ENCODE data around the gene PSMD14. TPM values are rescaled to one million over a fixed set of nuclear protein-coding genes. Genes with fewer than 3 reads are reported as not detected.
A peak's percentile ranks its signal among the peaks of the same experiment; 100 is the strongest.
"Not testable (repeated sequence)": the region's sequence is repeated elsewhere in the genome, so short reads cannot be mapped to it uniquely, and the experiment has no call there.

The PSMD14 gene
- total and polyA plus RNA-seq, 3 experiments from 2014 or later = 53.8 to 106 (median 100) TPM

DNA sequence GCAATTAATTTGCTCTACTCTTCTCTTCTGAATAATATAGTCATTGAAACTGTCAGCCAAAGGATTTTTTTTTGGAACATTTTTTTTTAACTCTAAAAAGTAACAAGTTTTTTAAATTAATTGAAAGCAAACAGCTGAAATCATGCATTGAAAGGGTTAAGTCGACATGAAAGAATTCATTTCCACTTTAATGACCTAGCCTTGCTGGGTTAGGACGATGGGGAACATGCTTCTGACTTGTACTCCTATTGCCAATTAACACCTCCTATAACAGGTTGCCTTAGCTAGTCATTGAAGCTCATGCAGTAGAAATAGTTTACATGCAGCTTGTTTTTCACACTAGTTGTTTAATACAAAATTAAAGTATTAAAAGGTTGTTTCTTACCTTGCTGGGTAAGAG, 47.8 kb downstream of the PSMD14 start:
- no peak overlapping the region for H3K4me3 Mint-ChIP-seq
- H3K27ac Mint-ChIP-seq = no peak overlapping the region

DNA sequence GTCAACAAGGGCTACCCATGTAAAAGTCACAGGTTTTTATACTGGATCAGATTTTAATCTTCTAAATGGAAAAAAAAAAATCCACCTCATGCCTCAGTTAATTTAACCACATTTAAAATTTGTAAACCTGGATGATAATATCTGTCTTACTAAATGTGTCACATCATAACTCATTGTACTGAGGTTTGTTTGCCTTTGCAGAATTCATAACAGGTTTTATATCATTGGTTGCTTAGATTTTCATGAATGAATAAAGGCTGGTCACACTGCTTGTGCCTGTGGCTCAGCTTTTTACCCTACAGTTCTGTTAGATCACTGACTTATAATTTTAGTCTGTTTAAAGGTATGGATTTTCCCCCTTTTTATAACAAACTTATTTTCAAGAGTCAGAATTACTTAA, 48.9 kb downstream of the PSMD14 start:
- H3K4me1 Mint-ChIP-seq = peaks cover 21 to 42% (median 35%) of the 10 kb centered on the region in 3 donors
- POLR2A ChIA-PET = no interaction called here
- no peak overlapping the region for H3K4me3 Mint-ChIP-seq
- Histone ChIP-seq H3K9me3 (ENCODE audit: low read length) (no peaks in the 10 kb centered on the region), H3K4me1 (ENCODE audit: insufficient read depth, low read length) (no peaks in the 10 kb centered on the region), H3K4me3 (ENCODE audit: low read length) (no peak overlapping the region), H3K36me3 (ENCODE audit: insufficient read depth, low read length) (no peaks in the 10 kb centered on the region), H3K27me3 (ENCODE audit: insufficient read depth, low read length, poor library complexity, severe bottlenecking) (no peaks in the 10 kb centered on the region), H3K27ac (ENCODE audit: low read depth, low read length) (no peak overlapping the region)
- H3K27ac Mint-ChIP-seq = no peak overlapping the region
- DNase-seq = no peak
- CTCF ChIA-PET = no interaction called here
- peaks cover 2 to 10% (median 6%) of the 10 kb centered on the region in 5 donors for H3K9me3 Mint-ChIP-seq
- no peaks in the 10 kb centered on the region for H3K27me3 Mint-ChIP-seq
- H3K36me3 Mint-ChIP-seq = peaks cover 5 to 18% (median 15%) of the 10 kb centered on the region in 3 donors

More for the DNA sequence above, 47.8 kb downstream of the PSMD14 start:
- no peaks in the 10 kb centered on the region for H3K27me3 Mint-ChIP-seq
- Histone ChIP-seq H3K27me3 (ENCODE audit: insufficient read depth, low read length, poor library complexity, severe bottlenecking) (no peaks in the 10 kb centered on the region), H3K36me3 (ENCODE audit: insufficient read depth, low read length) (no peaks in the 10 kb centered on the region), H3K9me3 (ENCODE audit: low read length) (no peaks in the 10 kb centered on the region), H3K4me1 (ENCODE audit: insufficient read depth, low read length) (no peaks in the 10 kb centered on the region), H3K27ac (ENCODE audit: low read depth, low read length) (no peak overlapping the region), H3K4me3 (ENCODE audit: low read length) (no peak overlapping the region)
- ChIA-PET CTCF (no interaction called here), POLR2A (no interaction called here)
- peaks cover 3 to 10% (median 9%) of the 10 kb centered on the region in 3 donors for H3K36me3 Mint-ChIP-seq
- peaks cover 0 to 4% (median 0%) of the 10 kb centered on the region in 5 donors for H3K9me3 Mint-ChIP-seq
- peaks cover 24 to 44% (median 43%) of the 10 kb centered on the region in 3 donors for H3K4me1 Mint-ChIP-seq
- no peak for DNase-seq

- Mint-ChIP-seq H3K27ac (peak overlapping the region in 1 of 8 donors; percentile 54), H3K4me1 (peaks cover 14 to 27% (median 21%) of the 10 kb centered on the region in 3 donors), H3K9me3 (peaks cover 6 to 18% (median 16%) of the 10 kb centered on the region in 5 donors), H3K36me3 (peaks cover 11 to 32% (median 19%) of the 10 kb centered on the region in 3 donors), H3K27me3 (no peaks in the 10 kb centered on the region), H3K4me3 (no peak overlapping the region)
- no peak for DNase-seq
- Histone ChIP-seq H3K27ac (ENCODE audit: low read depth, low read length) (no peak overlapping the region), H3K4me3 (ENCODE audit: low read length) (no peak overlapping the region), H3K36me3 (ENCODE audit: insufficient read depth, low read length) (no peaks in the 10 kb centered on the region), H3K27me3 (ENCODE audit: insufficient read depth, low read length, poor library complexity, severe bottlenecking) (no peaks in the 10 kb centered on the region), H3K9me3 (ENCODE audit: low read length) (no peaks in the 10 kb centered on the region), H3K4me1 (ENCODE audit: insufficient read depth, low read length) (no peaks in the 10 kb centered on the region)
- POLR2A ChIA-PET = no interaction called here
- CTCF ChIA-PET = no interaction called here
These were observed 50.6 kb downstream of the PSMD14 start for GRCh38 chr2:161358838-161359237.

GRCh38 chr2:161360095-161360654, 52.0 kb downstream of the PSMD14 start:
- peaks cover 11 to 36% (median 19%) of the 10 kb centered on the region in 3 donors for H3K36me3 Mint-ChIP-seq
- H3K27ac Mint-ChIP-seq; H3K4me3 ChIP-seq (ENCODE audit: low read length); H3K9me3 ChIP-seq (ENCODE audit: low read length); H3K4me1 ChIP-seq (ENCODE audit: insufficient read depth, low read length); DNase-seq; H3K36me3 ChIP-seq (ENCODE audit: insufficient read depth, low read length); H3K27ac ChIP-seq (ENCODE audit: low read depth, low read length); H3K4me3 Mint-ChIP-seq; H3K27me3 Mint-ChIP-seq; CTCF ChIA-PET; H3K27me3 ChIP-seq (ENCODE audit: insufficient read depth, low read length, poor library complexity, severe bottlenecking): not testable (repeated sequence)
- POLR2A ChIA-PET = interaction anchor here (0.6 kb wide), 1 partner anchor 178 kb away, joined by 4 read pairs; no protein-coding TSS in a partner anchor
- H3K4me1 Mint-ChIP-seq = peaks cover 12 to 18% (median 15%) of the 10 kb centered on the region in 3 donors
- H3K9me3 Mint-ChIP-seq = peaks cover 6 to 18% (median 16%) of the 10 kb centered on the region in 5 donors

GRCh38 chr2:161362568-161363166, 54.4 kb downstream of the PSMD14 start:
- Mint-ChIP-seq H3K27me3 (no peaks in the 10 kb centered on the region), H3K4me3 (no peak overlapping the region), H3K4me1 (peaks cover 8 to 15% (median 11%) of the 10 kb centered on the region in 3 donors), H3K27ac (no peak overlapping the region), H3K36me3 (peaks cover 11 to 40% (median 28%) of the 10 kb centered on the region in 3 donors), H3K9me3 (peaks cover 6 to 18% (median 16%) of the 10 kb centered on the region in 5 donors)
- no peak overlapping the region for H3K4me3 ChIP-seq (ENCODE audit: low read length)
- no peaks in the 10 kb centered on the region for H3K4me1 ChIP-seq (ENCODE audit: insufficient read depth, low read length)
- CTCF ChIA-PET = no interaction called here
- no peak overlapping the region for H3K27ac ChIP-seq (ENCODE audit: low read depth, low read length)
- no peak for DNase-seq
- H3K9me3 ChIP-seq (ENCODE audit: low read length) = no peaks in the 10 kb centered on the region
- no peaks in the 10 kb centered on the region for H3K27me3 ChIP-seq (ENCODE audit: insufficient read depth, low read length, poor library complexity, severe bottlenecking)
- POLR2A ChIA-PET = no interaction called here
- H3K36me3 ChIP-seq (ENCODE audit: insufficient read depth, low read length) = no peaks in the 10 kb centered on the region

DNA sequence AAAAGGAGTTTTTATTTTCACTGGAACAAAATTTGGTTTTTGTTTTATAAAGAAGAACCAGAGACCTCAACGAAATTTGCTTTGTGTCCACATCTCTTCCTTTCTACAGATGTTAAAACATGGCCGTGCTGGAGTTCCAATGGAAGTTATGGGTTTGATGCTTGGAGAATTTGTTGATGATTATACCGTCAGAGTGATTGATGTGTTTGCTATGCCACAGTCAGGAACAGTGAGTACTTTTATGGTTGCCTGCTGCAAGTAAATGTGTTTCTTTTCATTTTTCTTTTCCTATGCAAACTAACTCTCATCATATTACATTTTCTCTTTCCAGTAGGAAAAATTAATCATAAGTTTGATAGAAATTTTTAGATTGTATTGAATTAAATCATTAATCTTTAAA, 59.5 kb downstream of the PSMD14 start:
- POLR2A ChIA-PET = no interaction called here

DNA sequence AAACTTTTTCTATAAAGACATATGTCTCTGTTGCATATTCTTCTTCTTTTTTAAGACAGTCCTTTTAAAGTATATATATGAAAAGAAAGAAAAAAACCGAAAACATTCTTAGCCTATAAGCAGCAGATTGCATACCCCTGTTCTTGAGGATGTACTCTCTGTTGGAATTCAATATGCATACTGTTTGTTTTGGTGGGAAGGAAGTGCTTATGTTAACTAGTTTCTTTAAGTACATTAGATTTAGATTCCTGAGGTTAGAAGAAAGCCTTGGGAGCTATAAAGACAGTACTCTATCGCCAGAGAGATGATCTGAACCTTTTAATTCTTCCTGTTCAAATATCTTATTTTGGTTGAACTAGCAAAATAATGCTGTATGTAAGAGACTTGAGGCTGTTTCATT, 61.1 kb downstream of the PSMD14 start:
- Mint-ChIP-seq H3K9me3 (no peaks in the 10 kb centered on the region), H3K27me3 (no peaks in the 10 kb centered on the region), H3K27ac (no peak overlapping the region), H3K4me3 (no peak overlapping the region), H3K4me1 (peaks cover 5 to 10% (median 10%) of the 10 kb centered on the region in 3 donors), H3K36me3 (peaks cover 17 to 44% (median 20%) of the 10 kb centered on the region in 3 donors)
- H3K9me3 ChIP-seq (ENCODE audit: low read length) = no peaks in the 10 kb centered on the region
- no peak overlapping the region for H3K27ac ChIP-seq (ENCODE audit: low read depth, low read length)
- H3K27me3 ChIP-seq (ENCODE audit: insufficient read depth, low read length, poor library complexity, severe bottlenecking) = no peaks in the 10 kb centered on the region
- ChIA-PET CTCF (no interaction called here), POLR2A (no interaction called here)
- no peak for DNase-seq
- no peaks in the 10 kb centered on the region for H3K4me1 ChIP-seq (ENCODE audit: insufficient read depth, low read length)
- H3K36me3 ChIP-seq (ENCODE audit: insufficient read depth, low read length) = peaks cover 9% of the 10 kb centered on the region
- H3K4me3 ChIP-seq (ENCODE audit: low read length) = no peak overlapping the region

More for the DNA sequence above, 59.5 kb downstream of the PSMD14 start:
- Histone ChIP-seq H3K9me3 (ENCODE audit: low read length) (no peaks in the 10 kb centered on the region), H3K4me1 (ENCODE audit: insufficient read depth, low read length) (no peaks in the 10 kb centered on the region), H3K27ac (ENCODE audit: low read depth, low read length) (no peak overlapping the region), H3K27me3 (ENCODE audit: insufficient read depth, low read length, poor library complexity, severe bottlenecking) (no peaks in the 10 kb centered on the region), H3K36me3 (ENCODE audit: insufficient read depth, low read length) (peaks cover 9% of the 10 kb centered on the region), H3K4me3 (ENCODE audit: low read length) (no peak overlapping the region)
- Mint-ChIP-seq H3K9me3 (peaks cover 4 to 9% (median 4%) of the 10 kb centered on the region in 5 donors), H3K27me3 (no peaks in the 10 kb centered on the region), H3K4me3 (no peak overlapping the region), H3K27ac (peak overlapping the region in 1 of 8 donors; percentile 19), H3K4me1 (peaks cover 5 to 10% (median 10%) of the 10 kb centered on the region in 3 donors), H3K36me3 (peaks cover 23 to 46% (median 29%) of the 10 kb centered on the region in 3 donors)
- no peak for DNase-seq
- CTCF ChIA-PET = no interaction called here

DNA sequence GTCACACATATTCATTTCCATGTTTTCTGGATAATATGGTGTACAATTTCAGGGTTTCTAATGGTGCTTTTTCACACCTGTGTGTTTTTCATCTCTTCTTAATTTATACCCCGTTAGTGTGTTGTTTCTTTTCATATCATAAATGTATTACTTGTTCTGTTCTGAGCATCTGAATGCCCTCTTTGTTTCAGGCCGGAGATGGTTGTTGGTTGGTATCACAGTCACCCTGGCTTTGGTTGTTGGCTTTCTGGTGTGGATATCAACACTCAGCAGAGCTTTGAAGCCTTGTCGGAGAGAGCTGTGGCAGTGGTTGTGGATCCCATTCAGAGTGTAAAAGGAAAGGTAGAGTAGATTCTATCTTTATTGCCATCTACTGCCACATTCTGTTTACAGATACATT, 62.8 kb downstream of the PSMD14 start:
- Histone ChIP-seq H3K4me1 (ENCODE audit: insufficient read depth, low read length) (no peaks in the 10 kb centered on the region), H3K36me3 (ENCODE audit: insufficient read depth, low read length) (peaks cover 9% of the 10 kb centered on the region), H3K27me3 (ENCODE audit: insufficient read depth, low read length, poor library complexity, severe bottlenecking) (no peaks in the 10 kb centered on the region), H3K9me3 (ENCODE audit: low read length) (no peaks in the 10 kb centered on the region), H3K27ac (ENCODE audit: low read depth, low read length) (no peak overlapping the region), H3K4me3 (ENCODE audit: low read length) (no peak overlapping the region)
- peaks cover 0 to 5% (median 2%) of the 10 kb centered on the region in 3 donors for H3K4me1 Mint-ChIP-seq
- ChIA-PET POLR2A (no interaction called here), CTCF (no interaction called here)
- peaks cover 17 to 47% (median 20%) of the 10 kb centered on the region in 3 donors for H3K36me3 Mint-ChIP-seq
- H3K9me3 Mint-ChIP-seq = no peaks in the 10 kb centered on the region
- H3K27ac Mint-ChIP-seq = no peak overlapping the region
- H3K4me3 Mint-ChIP-seq = no peak overlapping the region
- no peak for DNase-seq
- no peaks in the 10 kb centered on the region for H3K27me3 Mint-ChIP-seq

Data from CD8-positive, alpha-beta memory T cell (primary cell).